Measurements from ENCODE around the gene ACER3. TPM values are rescaled to one million over a fixed set of nuclear protein-coding genes. Genes with fewer than 3 reads are reported as not detected.

The ACER3 gene
- total RNA-seq, 6 donors from 2014 or later = 10.5 to 46.7 (median 17.1) TPM

DNA sequence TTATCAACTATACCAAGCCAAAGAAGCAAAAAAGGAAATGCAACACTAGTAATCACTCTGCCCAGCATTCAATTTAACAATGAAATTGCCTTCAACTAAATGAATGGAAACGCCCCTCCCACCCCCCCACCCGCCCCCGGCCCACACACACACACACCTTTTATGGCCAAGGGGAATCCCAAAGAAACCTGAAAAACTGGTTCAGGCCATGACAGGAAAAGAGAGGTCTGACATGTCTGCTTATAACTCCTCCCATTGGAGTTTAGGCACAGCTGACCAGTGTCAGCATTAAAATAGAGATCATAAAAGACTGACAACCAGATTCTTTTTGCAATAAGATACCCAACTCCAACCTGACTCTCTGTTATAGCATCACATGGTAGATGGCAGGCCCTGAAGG lies 42.6 kb downstream of the ACER3 start:
- ATAC-seq (ENCODE audit: low FRiP score in 2 of 2) = no peak
- 22 to 31% methylated on average over 3 of the region's 3 CpGs for WGBS, 2 donors

GRCh38 chr11:76910620-76911414 lies 50.1 kb downstream of the ACER3 start:
- Histone ChIP-seq H3K27ac (peak overlapping the region in 1 of 4 donors; percentile 40), H3K4me1 (peaks cover 0 to 11% (median 3%) of the 10 kb centered on the region in 4 donors), H3K4me3 (peak overlapping the region in 1 of 4 donors; percentile 7), H3K9me3 (peaks cover 0 to 6% (median 0%) of the 10 kb centered on the region in 4 donors), H3K27me3 (no peaks in the 10 kb centered on the region), H3K36me3 (no peaks in the 10 kb centered on the region)
- DNase-seq (peak in 1 of 2 donors; percentile 42), ATAC-seq (ENCODE audit: low FRiP score in 2 of 2) (peak in 1 of 2 donors; percentile 79)
- 62 to 70% methylated on average over 9 of the region's 9 CpGs for WGBS, 2 donors
- TF ChIP-seq, protein P1, sequence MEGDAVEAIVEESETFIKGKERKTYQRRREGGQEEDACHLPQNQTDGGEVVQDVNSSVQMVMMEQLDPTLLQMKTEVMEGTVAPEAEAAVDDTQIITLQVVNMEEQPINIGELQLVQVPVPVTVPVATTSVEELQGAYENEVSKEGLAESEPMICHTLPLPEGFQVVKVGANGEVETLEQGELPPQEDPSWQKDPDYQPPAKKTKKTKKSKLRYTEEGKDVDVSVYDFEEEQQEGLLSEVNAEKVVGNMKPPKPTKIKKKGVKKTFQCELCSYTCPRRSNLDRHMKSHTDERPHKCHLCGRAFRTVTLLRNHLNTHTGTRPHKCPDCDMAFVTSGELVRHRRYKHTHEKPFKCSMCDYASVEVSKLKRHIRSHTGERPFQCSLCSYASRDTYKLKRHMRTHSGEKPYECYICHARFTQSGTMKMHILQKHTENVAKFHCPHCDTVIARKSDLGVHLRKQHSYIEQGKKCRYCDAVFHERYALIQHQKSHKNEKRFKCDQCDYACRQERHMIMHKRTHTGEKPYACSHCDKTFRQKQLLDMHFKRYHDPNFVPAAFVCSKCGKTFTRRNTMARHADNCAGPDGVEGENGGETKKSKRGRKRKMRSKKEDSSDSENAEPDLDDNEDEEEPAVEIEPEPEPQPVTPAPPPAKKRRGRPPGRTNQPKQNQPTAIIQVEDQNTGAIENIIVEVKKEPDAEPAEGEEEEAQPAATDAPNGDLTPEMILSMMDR (IDR thresholded peaks at IDR 0.05) = no peak

More for the DNA sequence above, 42.6 kb downstream of the ACER3 start:
- H3K27ac ChIP-seq = no peak overlapping the region
- peaks cover 0 to 6% (median 0%) of the 10 kb centered on the region in 4 donors for H3K4me1 ChIP-seq
- H3K36me3 ChIP-seq = no peaks in the 10 kb centered on the region
- peaks cover 0 to 6% (median 0%) of the 10 kb centered on the region in 4 donors for H3K9me3 ChIP-seq
- H3K27me3 ChIP-seq = no peaks in the 10 kb centered on the region
- no peak overlapping the region for H3K4me3 ChIP-seq
- TF ChIP-seq POLR2AphosphoS5 (IDR thresholded peaks at IDR 0.05) = no peak
- TF ChIP-seq, protein P1 (IDR thresholded peaks at IDR 0.05) = no peak
- TF ChIP-seq POLR2A (IDR thresholded peaks at IDR 0.05) = no peak
- no peak for TF ChIP-seq EP300 (IDR thresholded peaks at IDR 0.05)
- DNase-seq = no peak

GRCh38 chr11:76911415-76911808 lies 50.7 kb downstream of the ACER3 start:
- WGBS, 2 donors = 67 to 76% methylated on average over 1 of the region's 1 CpG
- peak overlapping the region in 2 of 4 donors; percentile 24 to 40 for H3K27ac ChIP-seq

DNA sequence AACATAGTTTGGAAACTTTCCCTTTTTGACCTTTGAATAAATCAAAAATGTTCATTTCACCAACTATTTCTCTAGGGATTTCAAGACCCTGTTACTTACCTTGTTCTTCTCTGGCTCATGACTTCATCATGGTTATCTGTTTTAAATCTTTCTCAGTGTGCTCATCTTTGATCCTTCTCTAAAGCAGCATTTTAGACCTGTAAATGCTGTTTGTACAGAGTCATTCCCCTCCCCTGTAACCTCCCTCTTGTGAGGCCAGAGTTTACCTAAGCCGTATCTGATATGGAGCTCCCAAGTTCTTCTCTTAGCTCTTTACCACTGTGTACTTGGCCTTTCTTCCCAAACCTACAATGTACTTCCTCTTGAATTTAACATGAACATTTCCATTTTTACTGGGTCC lies 56.0 kb downstream of the ACER3 start:
- Histone ChIP-seq H3K4me1 (peaks cover 8 to 20% (median 18%) of the 10 kb centered on the region in 4 donors), H3K27me3 (no peaks in the 10 kb centered on the region), H3K9me3 (no peaks in the 10 kb centered on the region), H3K4me3 (no peak overlapping the region), H3K36me3 (no peaks in the 10 kb centered on the region), H3K27ac (peak overlapping the region in 1 of 4 donors; percentile 8)
- 68 to 79% methylated on average over 1 of the region's 1 CpG for WGBS, 2 donors
- no peak for TF ChIP-seq EP300 (IDR thresholded peaks at IDR 0.05)
- TF ChIP-seq, protein P1 (IDR thresholded peaks at IDR 0.05) = no peak
- no peak for TF ChIP-seq POLR2A (IDR thresholded peaks at IDR 0.05)
- TF ChIP-seq POLR2AphosphoS5 (IDR thresholded peaks at IDR 0.05) = no peak
- DNase-seq = no peak
- no peak for ATAC-seq (ENCODE audit: low FRiP score in 2 of 2)

More at GRCh38 chr11:76911415-76911808, 50.7 kb downstream of the ACER3 start:
- ATAC-seq (ENCODE audit: low FRiP score in 2 of 2) (no peak), DNase-seq (no peak)
- Histone ChIP-seq H3K4me1 (peaks cover 0 to 11% (median 3%) of the 10 kb centered on the region in 4 donors), H3K36me3 (no peaks in the 10 kb centered on the region), H3K9me3 (peaks cover 0 to 1% (median 0%) of the 10 kb centered on the region in 4 donors), H3K4me3 (peak overlapping the region in 1 of 4 donors; percentile 7), H3K27me3 (no peaks in the 10 kb centered on the region)
- TF ChIP-seq POLR2AphosphoS5 (IDR thresholded peaks at IDR 0.05) (no peak), EP300 (IDR thresholded peaks at IDR 0.05) (no peak)
- TF ChIP-seq, protein P1 (IDR thresholded peaks at IDR 0.05) = no peak

All from upper lobe of left lung (tissue), 6 donors.